Measurements from ENCODE around the gene TGFB1I1. TPM values are rescaled to one million over a fixed set of nuclear protein-coding genes. Genes with fewer than 3 reads are reported as not detected.

The TGFB1I1 gene
- total and polyA plus RNA-seq, 2 of the 13 experiments (the other 11 are each of a cell fraction or from before 2014, with no cell fraction given) = 0.80 to 2.9 TPM

- TF ChIP-seq ZNF687 (CRISPR knock-in tag; IDR thresholded peaks at IDR 0.05) = peak; percentile 96
- TF ChIP-seq AHDC1 (CRISPR knock-in tag; IDR thresholded peaks at IDR 0.05; ENCODE audit: borderline replicate concordance) = no peak
- TF ChIP-seq KLF15 (CRISPR knock-in tag; IDR thresholded peaks at IDR 0.05; ENCODE audit: borderline replicate concordance) = peak; percentile 32; the same call in 1 of the 2 replicates
- TF ChIP-seq, protein P1, sequence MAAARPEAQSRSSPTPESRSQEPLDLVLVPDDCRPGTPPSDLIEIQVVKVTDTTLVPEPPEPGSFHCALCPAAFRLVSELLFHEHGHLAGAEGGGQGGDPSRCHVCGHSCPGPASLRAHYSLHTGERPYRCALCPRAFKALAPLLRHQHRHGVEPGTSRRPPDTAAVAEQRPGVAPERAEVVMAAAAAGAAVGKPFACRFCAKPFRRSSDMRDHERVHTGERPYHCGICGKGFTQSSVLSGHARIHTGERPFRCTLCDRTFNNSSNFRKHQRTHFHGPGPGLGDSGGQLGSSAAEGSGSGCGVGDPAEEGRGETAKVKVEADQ (CRISPR knock-in tag; IDR thresholded peaks at IDR 0.05; ENCODE audit: borderline replicate concordance) = peak; percentile 89; the same call in 1 of the 2 replicates
- peak; percentile 81; the same call in 1 of the 2 replicates for TF ChIP-seq ZNF275 (CRISPR knock-in tag; IDR thresholded peaks at IDR 0.05; ENCODE audit: borderline replicate concordance)
- no peak for TF ChIP-seq KDM1A (CRISPR knock-in tag; IDR thresholded peaks at IDR 0.05)
- TF ChIP-seq THYN1 (CRISPR knock-in tag; IDR thresholded peaks at IDR 0.05; ENCODE audit: borderline replicate concordance, low read depth) = no peak
- TF ChIP-seq, protein P2, sequence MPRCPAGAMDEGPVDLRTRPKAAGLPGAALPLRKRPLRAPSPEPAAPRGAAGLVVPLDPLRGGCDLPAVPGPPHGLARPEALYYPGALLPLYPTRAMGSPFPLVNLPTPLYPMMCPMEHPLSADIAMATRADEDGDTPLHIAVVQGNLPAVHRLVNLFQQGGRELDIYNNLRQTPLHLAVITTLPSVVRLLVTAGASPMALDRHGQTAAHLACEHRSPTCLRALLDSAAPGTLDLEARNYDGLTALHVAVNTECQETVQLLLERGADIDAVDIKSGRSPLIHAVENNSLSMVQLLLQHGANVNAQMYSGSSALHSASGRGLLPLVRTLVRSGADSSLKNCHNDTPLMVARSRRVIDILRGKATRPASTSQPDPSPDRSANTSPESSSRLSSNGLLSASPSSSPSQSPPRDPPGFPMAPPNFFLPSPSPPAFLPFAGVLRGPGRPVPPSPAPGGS (CRISPR knock-in tag; IDR thresholded peaks at IDR 0.05) = peak; percentile 84
Observed at GRCh38 chr16:31507929-31508705, 36.2 kb downstream of the TGFB1I1 start, which contains the start of gene RUSF1 (continued).
